ENCODE measurements around the gene CALML5. TPM values are rescaled to one million over a fixed set of nuclear protein-coding genes. Genes with fewer than 3 reads are reported as not detected.

CALML5 gene
- total RNA-seq, 1 donor from 2014 or later: not detected

- intact Hi-C loops (cut with micrococcal nuclease): no loop called here
These were observed 32.2 kb downstream of the CALML5 start for GRCh38 chr10:5467207-5467535.

- intact Hi-C loops (cut with micrococcal nuclease): no loop called here
These were observed 32.7 kb downstream of the CALML5 start for GRCh38 chr10:5466451-5467206.

GRCh38 chr10:5465976-5466450 is 33.4 kb downstream of the CALML5 start:
- intact Hi-C loops (cut with micrococcal nuclease): no loop called here

- intact Hi-C loops (cut with micrococcal nuclease): no loop called here
These were observed 34.8 kb downstream of the CALML5 start for GRCh38 chr10:5464546-5464945.

- intact Hi-C loops (cut with micrococcal nuclease): no loop called here
These were observed 36.5 kb downstream of the CALML5 start for GRCh38 chr10:5462841-5463293.

GRCh38 chr10:5461914-5462840 is 37.2 kb downstream of the CALML5 start:
- intact Hi-C loops (cut with micrococcal nuclease): no loop called here

- intact Hi-C loops (cut with micrococcal nuclease): no loop called here
These were observed 38.2 kb downstream of the CALML5 start for GRCh38 chr10:5461203-5461588.

- intact Hi-C loops (cut with micrococcal nuclease): no loop called here
These were observed 38.7 kb downstream of the CALML5 start for GRCh38 chr10:5460468-5461202.

GRCh38 chr10:5458949-5459747 is 40.2 kb downstream of the CALML5 start:
- intact Hi-C loops (cut with micrococcal nuclease): no loop called here

GRCh38 chr10:5458425-5458824 is 40.9 kb downstream of the CALML5 start:
- intact Hi-C loops (cut with micrococcal nuclease): no loop called here

GRCh38 chr10:5457741-5458140 is 41.6 kb downstream of the CALML5 start:
- intact Hi-C loops (cut with micrococcal nuclease): no loop called here

GRCh38 chr10:5456563-5456962 is 42.8 kb downstream of the CALML5 start:
- intact Hi-C loops (cut with micrococcal nuclease): no loop called here

- intact Hi-C loops (cut with micrococcal nuclease): no loop called here
These were observed 45.5 kb downstream of the CALML5 start for GRCh38 chr10:5453749-5454489.

GRCh38 chr10:5450605-5451384 is 48.6 kb downstream of the CALML5 start:
- intact Hi-C loops (cut with micrococcal nuclease): no loop called here

- intact Hi-C loops (cut with micrococcal nuclease): loop anchor here (5.0 to 10.0 kb wide), 5 partner anchors 325 to 755 kb away; partner anchors contain the start of genes ANKRD16, IL15RA, PFKFB3 and RBM17
These were observed 49.5 kb downstream of the CALML5 start for GRCh38 chr10:5449823-5450222.

- intact Hi-C loops (cut with micrococcal nuclease): loop anchor here (5.0 to 10.0 kb wide), 5 partner anchors 326 to 756 kb away; partner anchors contain the start of genes ANKRD16, IL15RA, PFKFB3 and RBM17
These were observed 50.1 kb downstream of the CALML5 start for GRCh38 chr10:5449227-5449626.
